Kidney glomerular epithelial cell (primary cell): Measurements from ENCODE around the gene LIN7A.

Experiments
- DNase-seq: peaks from one replicate; lab custom pipeline; 2025; lab: John Stamatoyannopoulos, UW

Gene LIN7A

GRCh38 chr12:80858356-80858755 lies 79.4 kb downstream of the LIN7A start:
- DNase-seq = no peak

GRCh38 chr12:80857311-80857710 lies 80.4 kb downstream of the LIN7A start:
- no peak for DNase-seq

GRCh38 chr12:80849337-80849736 lies 88.4 kb downstream of the LIN7A start:
- DNase-seq = no peak

- DNase-seq = no peak
Observed at GRCh38 chr12:80848858-80849257, 88.9 kb downstream of the LIN7A start.

- no peak for DNase-seq
Observed at GRCh38 chr12:80847575-80847974, 90.2 kb downstream of the LIN7A start.

GRCh38 chr12:80846952-80847351 lies 90.8 kb downstream of the LIN7A start:
- DNase-seq = no peak

GRCh38 chr12:80845639-80846038 lies 92.1 kb downstream of the LIN7A start:
- DNase-seq = no peak

GRCh38 chr12:80843969-80844368 lies 93.8 kb downstream of the LIN7A start:
- DNase-seq = no peak

GRCh38 chr12:80838708-80839107 lies 99.0 kb downstream of the LIN7A start:
- DNase-seq = no peak

GRCh38 chr12:80838024-80838658 lies 99.6 kb downstream of the LIN7A start:
- no peak for DNase-seq

GRCh38 chr12:80837342-80837978 lies 100.3 kb downstream of the LIN7A start:
- DNase-seq = no peak

- no peak for DNase-seq
Observed at GRCh38 chr12:80834724-80835123, 103.0 kb downstream of the LIN7A start.

GRCh38 chr12:80830533-80831088 lies 107.1 kb downstream of the LIN7A start:
- no peak for DNase-seq

- DNase-seq = no peak
Observed at GRCh38 chr12:80829767-80830166, 108.0 kb downstream of the LIN7A start.

- DNase-seq = no peak
Observed at GRCh38 chr12:80825506-80825905, 112.2 kb downstream of the LIN7A start.

GRCh38 chr12:80823393-80823792 lies 114.3 kb downstream of the LIN7A start:
- DNase-seq = no peak

GRCh38 chr12:80821513-80822000 lies 116.2 kb downstream of the LIN7A start:
- no peak for DNase-seq

- no peak for DNase-seq
Observed at GRCh38 chr12:80818878-80819277, 118.9 kb downstream of the LIN7A start.

- no peak for DNase-seq
Observed at GRCh38 chr12:80815351-80815750, 122.4 kb downstream of the LIN7A start.

- DNase-seq = no peak
Observed at GRCh38 chr12:80814453-80814852, 123.3 kb downstream of the LIN7A start.

GRCh38 chr12:80813820-80814219 lies 123.9 kb downstream of the LIN7A start:
- no peak for DNase-seq

- DNase-seq = no peak
Observed at GRCh38 chr12:80811957-80812708, 125.6 kb downstream of the LIN7A start.

- DNase-seq = no peak
Observed at GRCh38 chr12:80810874-80811273, 126.9 kb downstream of the LIN7A start.
